Erythroblast (primary cell): Measurements from ENCODE around the gene APLP1.

Source experiments
- GATA1 ChIP-seq: IDR thresholded peaks from 2 replicates; pipeline ENCODE4 v1.6.1; 2011; ENCODE audit warnings: low read depth, mild to moderate bottlenecking, control low read depth, low read length, moderate library complexity
- POLR2A ChIP-seq: IDR thresholded peaks from 2 replicates; pipeline ENCODE4 v1.6.1; 2011; ENCODE audit warnings: mild to moderate bottlenecking, low read length

GRCh38 chr19:35909684-35910035 lies 41.3 kb downstream of the APLP1 start:
- TF ChIP-seq POLR2A (no peak), GATA1 (no peak)
